NCI-H1930 (cell line): Measurements from ENCODE around the gene PDE4D.

Experiments
- DNase-seq, 2 experiments: peaks; one replicate each; lab custom pipeline; 2025; lab: John Stamatoyannopoulos, UW

Gene PDE4D

DNA sequence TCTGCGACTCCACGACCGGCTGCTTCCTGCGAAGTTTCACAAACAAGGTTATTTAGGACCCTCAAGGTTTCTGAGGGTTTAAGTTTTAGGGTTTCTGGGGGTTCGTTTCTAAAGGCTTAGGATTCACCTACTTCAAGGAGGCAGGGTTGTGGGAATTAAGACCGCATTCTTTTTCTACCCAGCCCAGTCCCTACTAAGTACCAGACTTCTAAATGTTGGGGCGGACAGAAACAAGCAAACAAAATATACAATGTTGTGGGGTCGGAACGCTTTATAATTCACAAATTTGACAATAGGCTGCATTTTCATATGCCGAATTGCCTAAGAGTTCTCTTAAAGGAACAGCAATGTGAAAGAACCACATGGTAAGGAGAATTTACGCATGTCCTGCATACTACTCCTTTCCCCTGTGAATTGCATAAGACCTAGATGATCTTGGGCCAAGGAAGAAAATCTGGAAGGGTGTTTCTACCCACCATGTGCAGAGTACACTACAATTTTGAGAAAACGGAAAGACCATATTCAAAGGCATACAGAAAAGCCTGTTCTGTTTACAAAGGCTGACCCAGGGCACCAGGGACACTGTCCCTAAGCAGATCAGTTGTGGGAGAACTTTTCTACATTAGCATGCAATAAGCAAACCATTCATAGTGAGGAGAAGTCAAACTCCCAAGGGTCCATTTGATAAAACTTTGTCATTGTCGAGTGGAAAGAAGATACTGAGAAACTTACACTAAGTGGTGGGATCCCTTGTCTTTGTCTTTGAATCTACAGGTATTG lies 853.3 kb downstream of the PDE4D start:
- no peak for DNase-seq

GRCh38 chr5:59039296-59040023 lies 854.1 kb downstream of the PDE4D start:
- DNase-seq = no peak

DNA sequence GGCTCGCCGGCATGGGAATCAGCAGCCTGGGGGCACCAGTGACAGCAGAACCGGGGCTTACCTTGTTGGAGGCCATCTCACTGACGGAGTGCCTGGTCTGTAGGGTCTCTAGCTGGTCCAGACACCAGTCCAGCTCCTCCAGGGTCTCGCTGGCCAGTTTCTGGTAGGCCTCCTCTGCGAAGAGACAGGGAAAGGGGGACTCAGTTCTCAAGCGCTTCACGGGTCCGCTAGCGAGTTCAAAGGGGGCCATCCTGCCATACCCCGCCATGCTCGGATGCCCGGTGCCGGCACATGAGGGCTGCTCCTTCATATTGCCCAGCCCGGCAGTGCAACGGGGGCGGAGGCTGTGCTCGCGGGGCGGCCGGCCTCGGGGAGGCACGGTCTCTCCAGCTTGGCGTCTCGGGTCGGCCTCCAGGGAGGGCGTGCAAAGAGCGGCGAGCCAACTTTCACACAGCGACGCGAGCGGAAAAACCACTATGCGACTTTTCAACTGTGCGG lies 854.7 kb downstream of the PDE4D start:
- no peak for DNase-seq

DNA sequence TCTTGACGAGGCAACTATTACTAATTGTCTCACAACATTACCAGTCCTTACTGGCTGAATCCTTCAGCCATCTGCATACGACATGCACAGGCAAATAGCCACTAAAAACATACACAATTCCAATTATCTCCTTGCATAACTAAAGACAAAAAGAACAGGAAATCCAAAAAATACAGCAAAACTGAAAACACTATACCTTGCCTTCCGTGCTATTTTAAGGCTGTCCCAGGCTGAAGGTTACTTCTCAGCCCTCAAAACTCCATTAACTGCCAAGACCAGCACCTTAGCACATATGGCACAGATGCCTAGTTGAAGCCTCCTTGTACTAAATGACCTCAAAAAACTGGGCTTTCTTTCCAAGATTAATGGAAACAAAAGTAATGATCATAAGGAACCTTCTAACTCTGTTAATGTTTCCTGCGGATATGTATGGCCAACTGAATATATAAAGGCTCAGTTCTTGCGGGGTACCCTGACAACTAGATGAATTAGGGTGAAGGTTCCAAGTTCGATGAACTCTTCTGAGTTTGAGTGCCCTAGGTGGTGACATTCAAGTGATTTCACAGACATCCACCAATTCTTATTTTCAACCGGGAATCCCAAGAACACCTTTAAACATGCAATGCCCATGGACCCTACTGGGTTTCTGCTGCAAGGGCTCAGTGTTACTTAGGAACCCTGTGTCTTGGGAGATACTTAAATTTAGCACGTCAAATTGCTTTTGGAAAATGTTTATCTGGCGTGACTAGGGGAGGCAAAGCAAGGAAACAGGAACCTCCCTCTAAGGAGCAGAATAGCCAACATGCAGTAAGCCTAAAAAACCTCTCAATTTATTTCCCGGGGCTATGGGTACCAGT lies 855.4 kb downstream of the PDE4D start:
- DNase-seq = no peak

DNA sequence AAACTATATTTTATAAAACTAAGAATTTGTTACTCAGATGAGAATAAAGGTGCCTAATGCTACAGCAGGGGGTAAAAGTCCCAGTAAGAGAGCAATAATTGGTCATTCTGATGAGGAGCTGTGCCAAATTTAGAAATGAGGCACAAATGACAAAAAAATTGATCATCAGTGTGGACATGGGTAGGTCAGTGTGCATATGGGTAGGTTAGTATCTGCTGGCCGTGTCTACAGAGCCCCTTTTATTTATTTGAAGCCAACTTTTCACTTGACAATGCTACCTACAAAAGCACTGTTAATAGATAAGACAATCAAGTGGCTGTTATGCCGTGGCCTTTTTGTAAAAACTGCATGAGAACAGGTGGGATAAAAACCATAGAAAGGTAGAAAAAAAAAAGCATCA lies 856.1 kb downstream of the PDE4D start:
- no peak for DNase-seq

DNA sequence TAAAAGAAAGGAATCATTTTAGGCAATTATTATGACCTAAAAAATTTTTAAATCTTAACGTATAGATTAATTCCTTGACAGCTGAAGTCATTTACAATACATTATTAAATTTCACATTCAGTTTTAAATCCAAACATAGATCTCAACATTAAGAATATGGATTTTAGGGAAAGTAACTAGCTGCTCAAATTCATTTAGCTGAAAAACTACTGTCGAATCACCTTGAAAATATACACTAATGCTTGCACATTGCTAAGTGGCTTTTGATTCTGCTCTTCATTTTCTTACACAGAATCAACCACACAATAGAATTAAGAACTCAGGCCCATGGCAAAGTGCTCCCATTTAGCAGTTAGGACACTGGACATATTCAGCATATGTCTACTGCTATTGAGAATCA lies 856.5 kb downstream of the PDE4D start:
- DNase-seq = no peak

- DNase-seq = no peak
Measured at GRCh38 chr5:59036274-59036961, 857.1 kb downstream of the PDE4D start.

DNA sequence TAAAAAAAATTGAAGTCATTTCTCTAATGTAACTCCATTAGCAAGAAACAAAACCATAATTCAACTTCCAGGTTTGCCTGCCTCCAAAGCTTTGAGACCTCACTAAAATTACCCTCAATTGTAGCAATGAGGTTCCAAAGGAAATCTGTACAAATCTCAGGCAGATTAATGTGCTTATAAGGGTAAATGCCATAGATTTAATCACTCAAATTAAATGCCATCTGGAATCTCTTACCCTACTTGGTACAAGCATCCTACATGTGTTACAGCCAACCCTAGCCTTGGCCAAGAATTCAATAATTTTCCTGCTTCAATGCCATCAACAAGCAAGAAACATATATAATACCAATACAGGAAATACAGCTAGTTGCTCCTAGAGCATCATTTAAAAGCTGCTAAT lies 857.8 kb downstream of the PDE4D start:
- DNase-seq = no peak

- DNase-seq = no peak
Measured at GRCh38 chr5:59034498-59035186, 858.9 kb downstream of the PDE4D start.

- DNase-seq = no peak
Measured at GRCh38 chr5:59027145-59027907, 866.2 kb downstream of the PDE4D start.

GRCh38 chr5:59025734-59026133 lies 867.8 kb downstream of the PDE4D start:
- no peak for DNase-seq

- no peak for DNase-seq
Measured at GRCh38 chr5:59021837-59022514, 871.5 kb downstream of the PDE4D start.

DNA sequence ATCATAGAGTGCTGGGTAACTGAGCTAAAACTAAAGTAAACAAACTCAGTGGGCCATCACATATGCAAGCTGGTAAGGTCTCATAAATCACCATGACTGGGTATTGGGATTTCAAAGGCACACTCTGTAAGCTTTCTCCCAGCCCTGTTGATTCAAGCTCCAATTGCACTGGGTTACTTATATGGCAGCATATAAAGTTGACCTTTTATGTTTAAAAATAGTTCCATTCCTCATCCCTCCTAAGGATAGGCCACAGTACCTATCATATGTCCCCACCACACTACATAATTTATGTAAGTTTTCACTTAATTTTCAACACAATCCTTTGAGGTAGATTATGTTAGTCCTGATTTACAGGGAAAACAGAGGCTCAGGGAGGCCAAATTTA lies 872.2 kb downstream of the PDE4D start:
- peak in 1 of 2 experiments; percentile 42 for DNase-seq

GRCh38 chr5:59020611-59021285 lies 872.8 kb downstream of the PDE4D start:
- no peak for DNase-seq

DNA sequence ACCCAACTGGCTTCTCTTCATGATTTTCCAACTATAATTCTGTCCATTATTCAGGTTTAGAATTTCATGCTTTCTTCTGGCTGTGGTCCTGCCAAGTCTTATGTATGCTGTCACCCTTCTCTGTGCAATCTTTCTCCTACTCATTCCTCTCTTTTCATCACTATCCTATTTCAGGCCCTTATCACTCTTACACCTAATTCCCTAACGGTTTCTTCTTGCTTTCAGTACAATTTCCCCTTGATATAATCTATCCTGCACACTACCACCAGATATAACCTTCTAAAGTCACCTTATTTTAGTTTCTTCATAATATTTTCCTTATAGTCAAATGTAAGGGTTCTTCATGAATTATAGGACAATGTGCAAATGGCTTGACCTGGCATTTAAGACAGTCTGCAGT lies 874.4 kb downstream of the PDE4D start:
- DNase-seq = no peak

- DNase-seq = no peak
Measured at GRCh38 chr5:59016925-59017324, 876.6 kb downstream of the PDE4D start.

DNA sequence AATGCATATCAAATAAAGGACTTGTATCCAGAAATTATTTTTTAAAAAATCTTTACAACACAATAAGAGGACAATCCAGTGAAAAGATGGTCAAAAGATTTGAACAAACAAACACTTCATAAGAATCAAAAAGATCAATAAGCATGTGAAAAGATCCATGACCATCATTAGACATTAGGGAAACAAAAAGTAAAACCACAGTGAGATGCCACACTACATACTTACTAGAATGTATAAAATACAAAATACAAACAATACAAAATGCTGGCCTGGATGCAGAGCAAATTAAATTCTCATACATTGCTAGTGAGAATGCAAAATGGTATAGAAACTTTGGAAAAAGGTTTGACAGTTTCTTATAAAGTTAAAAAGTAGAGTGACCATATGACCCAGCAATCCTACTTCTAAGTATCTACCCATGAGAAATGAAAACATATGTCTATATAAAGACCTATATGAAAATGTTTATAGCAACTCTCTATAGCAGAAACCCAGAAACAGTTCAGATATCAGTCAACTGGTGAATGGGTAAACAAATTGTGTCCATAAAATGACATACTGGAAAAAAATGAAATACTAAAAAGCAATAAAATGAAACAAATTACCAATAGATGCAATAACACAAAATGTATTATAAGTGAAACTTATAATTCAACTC lies 884.6 kb downstream of the PDE4D start:
- DNase-seq = no peak

- DNase-seq = no peak
Measured at GRCh38 chr5:59007460-59008063, 886.0 kb downstream of the PDE4D start.
